Caco-2 (cell line): ENCODE data around the gene KLHDC8A. TPM values are rescaled to one million over a fixed set of nuclear protein-coding genes. Genes with fewer than 3 reads are reported as not detected.

Experiments
- BruUV-seq: library from RNA; stranded (reverse); fragments of 400-500 nt; replicated peaks from 2 replicates; lab custom pipeline; 2021; lab: Mats Ljungman, UMichigan
- CTCF ChIA-PET: fragments of 300-600 bp; sonication (Branson Sonifier 250); formaldehyde crosslinking; loops from one replicate; lab custom pipeline; 2022; ENCODE audit warnings: antibody characterized with exemption; lab: Charles Lee
- POLR2A ChIA-PET: fragments of 300-600 bp; sonication (Branson Sonifier 250); formaldehyde crosslinking; loops from one replicate; lab custom pipeline; 2022; ENCODE audit warnings: antibody characterized with exemption; lab: Charles Lee
- DNase-seq, 2 experiments: peaks; one replicate each; pipeline versions ENCODE4 v3.0.0 to v3.0.0-alpha.2; 2020 to 2022
- H3K27me3 ChIP-seq: replicated peaks from 2 replicates; pipeline ENCODE4 v1.6.0; 2011; ENCODE audit warnings: low read length; ENCODE audit not compliant: control insufficient read depth, insufficient read depth
- H3K36me3 ChIP-seq: 2 replicates; pipeline ENCODE4 v1.5.1; 2011; ENCODE audit warnings: low read length; ENCODE audit not compliant: control insufficient read depth, insufficient read depth
- H3K4me1 ChIP-seq: fragments of 250-450 bp; sonication (Bioruptor Pico); 2 replicates; pipeline ENCODE4 v1.5.1; 2020; ENCODE audit warnings: mild to moderate bottlenecking
- H3K4me3 ChIP-seq: 2 replicates; pipeline ENCODE4 v1.5.1; 2011; ENCODE audit warnings: low read depth, mild to moderate bottlenecking, control low read depth, low read length
- H3K9me3 ChIP-seq: fragments of 250-450 bp; sonication (Bioruptor Pico); 2 replicates; pipeline ENCODE4 v1.5.1; 2020; ENCODE audit warnings: mild to moderate bottlenecking, moderate library complexity
- H3K27ac Mint-ChIP-seq: one replicate; pipeline ENCODE4 v1.8.0; 2022; ENCODE audit warnings: mixed read lengths; ENCODE audit not compliant: unreplicated experiment
- H3K27me3 Mint-ChIP-seq: one replicate; pipeline ENCODE4 v1.8.0; 2022; ENCODE audit warnings: mixed read lengths; ENCODE audit not compliant: insufficient read depth, unreplicated experiment
- H3K36me3 Mint-ChIP-seq: one replicate; pipeline ENCODE4 v1.8.0; 2022; ENCODE audit warnings: mild to moderate bottlenecking, mixed read lengths; ENCODE audit not compliant: insufficient read depth, unreplicated experiment
- H3K4me1 Mint-ChIP-seq: one replicate; pipeline ENCODE4 v1.8.0; 2022; ENCODE audit warnings: low read depth, mixed read lengths; ENCODE audit not compliant: unreplicated experiment
- H3K4me3 Mint-ChIP-seq: one replicate; pipeline ENCODE4 v1.8.0; 2022; ENCODE audit warnings: mild to moderate bottlenecking, moderate library complexity, mixed read lengths; ENCODE audit not compliant: unreplicated experiment
- H3K9me3 Mint-ChIP-seq: one replicate; pipeline ENCODE4 v1.8.0; 2022; ENCODE audit warnings: mixed read lengths; ENCODE audit not compliant: unreplicated experiment
- intact Hi-C: fragments of 100-400 bp; cut with micrococcal nuclease; formaldehyde crosslinking; loops from one replicate; pipeline ENCODE4 v1.10.0; 2022; ENCODE audit not compliant: unreplicated experiment
- total RNA-seq: library from RNA; stranded (reverse); gene quantifications from 2 replicates; pipeline ENCODE4 v1.2.3, GENCODE V29; 2022
- TF ChIP-seq, protein P1 (sequence below), 2 experiments: fragments of 200-600 bp in 1 of 2; IDR thresholded peaks; 1 replicate in 1 of 2; 2 replicates in 1 of 2; pipeline versions ENCODE4 v1.5.1 to v1.8.0; 2011 to 2022; ENCODE audit warnings: antibody characterized with exemption in 1 of 2, control low read depth in 1 of 2, inconsistent platforms in 1 of 2, low read depth in 1 of 2, low read length in 1 of 2, mild to moderate bottlenecking in 1 of 2, moderate library complexity in 1 of 2; ENCODE audit not compliant: insufficient read depth in 1 of 2, severe bottlenecking in 1 of 2, unreplicated experiment in 1 of 2

KLHDC8A gene
- total RNA-seq, 1 experiment from 2014 or later: not detected

- Histone ChIP-seq H3K27me3 (no peaks in the 10 kb centered on the region), H3K4me3 (no peak overlapping the region), H3K9me3 (no peaks in the 10 kb centered on the region), H3K4me1 (peaks cover 85% of the 10 kb centered on the region), H3K36me3 (no peaks in the 10 kb centered on the region)
- CTCF ChIA-PET: interaction anchor here (1.2 to 1.8 kb wide), 3 partner anchors 10 to 22 kb away, joined by 5 to 17 read pairs (median 12); no protein-coding TSS in a partner anchor
- no peaks in the 10 kb centered on the region for H3K27me3 Mint-ChIP-seq
- H3K9me3 Mint-ChIP-seq: no peaks in the 10 kb centered on the region
- TF ChIP-seq, protein P1, sequence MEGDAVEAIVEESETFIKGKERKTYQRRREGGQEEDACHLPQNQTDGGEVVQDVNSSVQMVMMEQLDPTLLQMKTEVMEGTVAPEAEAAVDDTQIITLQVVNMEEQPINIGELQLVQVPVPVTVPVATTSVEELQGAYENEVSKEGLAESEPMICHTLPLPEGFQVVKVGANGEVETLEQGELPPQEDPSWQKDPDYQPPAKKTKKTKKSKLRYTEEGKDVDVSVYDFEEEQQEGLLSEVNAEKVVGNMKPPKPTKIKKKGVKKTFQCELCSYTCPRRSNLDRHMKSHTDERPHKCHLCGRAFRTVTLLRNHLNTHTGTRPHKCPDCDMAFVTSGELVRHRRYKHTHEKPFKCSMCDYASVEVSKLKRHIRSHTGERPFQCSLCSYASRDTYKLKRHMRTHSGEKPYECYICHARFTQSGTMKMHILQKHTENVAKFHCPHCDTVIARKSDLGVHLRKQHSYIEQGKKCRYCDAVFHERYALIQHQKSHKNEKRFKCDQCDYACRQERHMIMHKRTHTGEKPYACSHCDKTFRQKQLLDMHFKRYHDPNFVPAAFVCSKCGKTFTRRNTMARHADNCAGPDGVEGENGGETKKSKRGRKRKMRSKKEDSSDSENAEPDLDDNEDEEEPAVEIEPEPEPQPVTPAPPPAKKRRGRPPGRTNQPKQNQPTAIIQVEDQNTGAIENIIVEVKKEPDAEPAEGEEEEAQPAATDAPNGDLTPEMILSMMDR (IDR thresholded peaks at IDR 0.05; ENCODE audit: insufficient read depth in 1 of 2, low read depth in 1 of 2, low read length in 1 of 2, severe bottlenecking in 1 of 2, unreplicated experiment in 1 of 2): no peak
- peak overlapping the region; percentile 97 for H3K27ac Mint-ChIP-seq
- peak overlapping the region; percentile 46 for H3K4me3 Mint-ChIP-seq
- peaks cover 29% of the 10 kb centered on the region for H3K36me3 Mint-ChIP-seq
- peaks cover 51% of the 10 kb centered on the region for H3K4me1 Mint-ChIP-seq
- DNase-seq: no peak
- BruUV-seq: TSS peak; percentile 56
- POLR2A ChIA-PET: interaction anchor here (0.5 to 2.4 kb wide), 4 partner anchors 10 to 191 kb away, joined by 3 to 12 read pairs (median 6); partner anchors contain the start of gene NUAK2
- intact Hi-C loops: no loop called here
Observed at GRCh38 chr1:205294934-205295333, 61.8 kb downstream of the KLHDC8A start.

DNA sequence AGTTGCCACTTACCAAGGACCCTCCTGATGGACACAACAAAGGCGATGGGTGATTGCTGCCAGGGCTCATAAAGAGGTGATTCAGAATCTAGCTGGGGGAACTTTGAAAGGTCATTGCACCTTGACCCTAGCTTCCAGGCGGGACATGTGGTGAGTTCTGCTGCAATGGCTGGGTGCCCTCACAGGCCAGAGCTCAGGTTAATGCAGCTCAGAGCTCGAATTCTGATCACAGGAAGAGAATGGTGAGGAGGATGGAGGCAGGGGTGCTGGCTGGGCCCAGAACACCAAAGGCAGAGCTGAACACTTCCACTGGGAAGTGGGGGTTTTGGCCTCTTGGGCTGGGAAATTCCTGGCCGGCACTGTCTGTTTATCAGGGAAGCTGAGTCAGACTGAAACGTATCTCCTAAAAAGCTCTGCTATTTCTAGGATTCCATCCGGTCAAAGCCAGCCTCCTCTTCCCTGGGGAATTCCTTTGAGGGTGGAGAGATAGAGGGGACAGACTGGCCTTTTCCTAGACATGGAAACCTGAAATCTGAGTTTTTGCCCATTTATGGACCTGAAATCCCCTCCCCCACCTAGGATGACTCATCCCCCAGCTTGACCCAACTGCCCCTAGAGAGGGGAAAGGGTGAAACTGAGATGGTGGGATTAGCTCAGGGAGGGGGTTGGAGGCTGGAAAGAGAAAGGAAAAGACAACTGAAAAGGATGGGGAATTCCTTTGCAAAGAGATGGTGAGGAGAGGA, 62.4 kb downstream of the KLHDC8A start:
- Mint-ChIP-seq H3K27me3 (no peaks in the 10 kb centered on the region), H3K4me3 (peak overlapping the region; percentile 46), H3K4me1 (peaks cover 51% of the 10 kb centered on the region), H3K36me3 (peaks cover 23% of the 10 kb centered on the region), H3K27ac (peak overlapping the region; percentile 97), H3K9me3 (no peaks in the 10 kb centered on the region)
- POLR2A ChIA-PET: interaction anchor here (0.6 to 2.4 kb wide), 4 partner anchors 10 to 230 kb away, joined by 3 to 12 read pairs (median 4); partner anchors contain the start of gene NUAK2
- no TSS peak for BruUV-seq
- H3K9me3 ChIP-seq: no peaks in the 10 kb centered on the region
- no peaks in the 10 kb centered on the region for H3K27me3 ChIP-seq
- no peaks in the 10 kb centered on the region for H3K36me3 ChIP-seq
- CTCF ChIA-PET: interaction anchor here (0.8 to 1.8 kb wide), 5 partner anchors 9 to 191 kb away, joined by 4 to 17 read pairs (median 5); no protein-coding TSS in a partner anchor
- no peak overlapping the region for H3K4me3 ChIP-seq
- TF ChIP-seq, protein P1 (IDR thresholded peaks at IDR 0.05; ENCODE audit: insufficient read depth in 1 of 2, low read depth in 1 of 2, low read length in 1 of 2, severe bottlenecking in 1 of 2, unreplicated experiment in 1 of 2): no peak
- H3K4me1 ChIP-seq: peaks cover 79% of the 10 kb centered on the region
- DNase-seq: peak; percentile 74 to 88
- intact Hi-C loops: no loop called here

GRCh38 chr1:205293350-205294074, 63.2 kb downstream of the KLHDC8A start:
- peaks cover 16% of the 10 kb centered on the region for H3K36me3 Mint-ChIP-seq
- H3K4me3 ChIP-seq: no peak overlapping the region
- no peaks in the 10 kb centered on the region for H3K27me3 ChIP-seq
- peaks cover 72% of the 10 kb centered on the region for H3K4me1 ChIP-seq
- TF ChIP-seq, protein P1 (IDR thresholded peaks at IDR 0.05; ENCODE audit: insufficient read depth in 1 of 2, low read depth in 1 of 2, low read length in 1 of 2, severe bottlenecking in 1 of 2, unreplicated experiment in 1 of 2): no peak
- no peaks in the 10 kb centered on the region for H3K9me3 Mint-ChIP-seq
- intact Hi-C loops: no loop called here
- CTCF ChIA-PET: interaction anchor here (0.8 to 1.8 kb wide), 5 partner anchors 9 to 192 kb away, joined by 4 to 17 read pairs (median 5); no protein-coding TSS in a partner anchor
- H3K4me1 Mint-ChIP-seq: peaks cover 52% of the 10 kb centered on the region
- H3K4me3 Mint-ChIP-seq: peak overlapping the region; percentile 46
- BruUV-seq: no TSS peak
- no peaks in the 10 kb centered on the region for H3K36me3 ChIP-seq
- no peak for DNase-seq
- H3K9me3 ChIP-seq: no peaks in the 10 kb centered on the region
- peak overlapping the region; percentile 97 for H3K27ac Mint-ChIP-seq
- POLR2A ChIA-PET: interaction anchor here (2.4 kb wide), 1 partner anchor 9 kb away, joined by 12 read pairs; no protein-coding TSS in a partner anchor
- H3K27me3 Mint-ChIP-seq: no peaks in the 10 kb centered on the region
